HG03097 (cell line): Measurements from ENCODE around the gene EIF3K.

Experiments used
- ATAC-seq: cut with Tn5 transposase; IDR thresholded peaks from one replicate; pipeline ENCODE4 v1.9.1; 2021; ENCODE audit not compliant: unreplicated experiment, low FRiP score

EIF3K gene

GRCh38 chr19:38665219-38665931 is 46.4 kb downstream of the EIF3K start:
- no peak for ATAC-seq

DNA sequence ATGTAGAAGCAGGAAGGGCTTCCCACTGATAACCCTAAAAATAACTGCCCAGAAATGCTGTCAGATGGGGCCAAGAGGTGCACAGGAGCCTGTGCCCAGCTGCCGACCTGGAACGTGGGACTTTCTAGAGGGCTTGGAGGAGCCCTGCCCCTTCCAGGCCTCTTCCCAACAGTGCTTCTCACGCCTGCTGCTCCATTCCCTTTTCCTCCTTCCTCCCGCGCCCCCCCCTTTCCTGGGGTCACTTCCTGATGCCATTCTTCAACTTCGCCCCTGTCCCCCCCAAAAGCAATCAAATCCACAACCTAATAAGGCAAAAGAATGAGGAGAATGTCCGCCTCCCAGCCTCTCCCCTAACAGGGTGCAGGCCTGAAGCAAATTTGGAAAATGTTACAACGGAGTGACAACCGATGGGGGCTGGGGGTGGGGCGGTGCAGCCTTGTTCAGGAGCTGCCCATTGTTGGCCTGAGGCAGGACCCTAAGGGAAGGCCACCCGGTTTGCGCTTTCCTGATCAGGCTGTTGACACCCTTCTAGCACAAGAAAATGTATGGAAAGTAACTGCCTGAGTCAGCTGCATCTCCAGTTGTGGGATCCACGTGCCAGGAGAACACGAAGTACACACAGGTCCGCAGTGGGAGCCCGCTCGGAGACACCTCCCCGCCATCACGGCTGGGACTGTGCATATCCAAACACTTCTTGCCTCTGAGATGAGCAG is 47.1 kb downstream of the EIF3K start:
- ATAC-seq = no peak

DNA sequence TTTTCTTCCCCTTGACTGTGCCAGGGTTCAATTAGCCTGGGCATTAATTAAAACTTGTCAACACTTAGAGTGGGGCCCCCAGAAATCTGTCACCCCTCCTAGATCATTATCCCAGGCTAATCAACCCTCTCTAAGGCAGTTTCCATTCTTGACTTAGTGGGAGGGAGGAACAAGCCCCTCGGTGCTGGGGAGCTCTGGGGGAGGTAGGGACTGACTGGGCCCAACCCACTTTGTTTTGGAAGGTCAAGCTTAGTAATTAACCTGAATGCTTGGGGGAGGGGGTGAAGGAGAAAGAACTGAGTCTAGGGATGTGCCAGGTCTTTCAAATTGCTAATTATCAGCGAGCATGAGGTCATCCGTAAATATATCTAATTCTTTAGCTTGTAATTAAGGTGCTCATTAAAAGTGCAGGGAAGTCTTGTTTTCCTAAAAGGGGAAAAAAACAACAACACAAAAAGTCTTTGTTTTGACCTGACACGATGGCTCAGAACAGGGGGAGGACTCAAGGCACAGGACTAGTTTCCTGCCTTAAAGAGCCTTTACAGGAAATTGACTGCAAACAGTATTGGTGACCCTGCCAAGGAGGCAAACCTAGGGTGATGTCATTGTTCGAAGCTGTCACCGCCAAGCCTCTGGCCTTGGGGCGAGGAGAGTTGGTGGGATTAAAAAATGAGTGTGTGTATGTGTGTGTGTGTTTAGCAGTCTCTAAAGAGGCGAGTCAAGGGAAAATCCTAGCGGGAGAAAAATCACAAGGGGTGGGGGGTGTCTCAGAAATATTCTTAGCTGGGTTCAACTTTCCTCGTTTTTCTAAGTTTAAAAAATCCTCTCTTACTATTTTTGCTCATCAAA is 47.9 kb downstream of the EIF3K start:
- no peak for ATAC-seq

- ATAC-seq = no peak
Observed at GRCh38 chr19:38667661-38668171, 48.7 kb downstream of the EIF3K start.

GRCh38 chr19:38669552-38669951 is 50.6 kb downstream of the EIF3K start:
- no peak for ATAC-seq

DNA sequence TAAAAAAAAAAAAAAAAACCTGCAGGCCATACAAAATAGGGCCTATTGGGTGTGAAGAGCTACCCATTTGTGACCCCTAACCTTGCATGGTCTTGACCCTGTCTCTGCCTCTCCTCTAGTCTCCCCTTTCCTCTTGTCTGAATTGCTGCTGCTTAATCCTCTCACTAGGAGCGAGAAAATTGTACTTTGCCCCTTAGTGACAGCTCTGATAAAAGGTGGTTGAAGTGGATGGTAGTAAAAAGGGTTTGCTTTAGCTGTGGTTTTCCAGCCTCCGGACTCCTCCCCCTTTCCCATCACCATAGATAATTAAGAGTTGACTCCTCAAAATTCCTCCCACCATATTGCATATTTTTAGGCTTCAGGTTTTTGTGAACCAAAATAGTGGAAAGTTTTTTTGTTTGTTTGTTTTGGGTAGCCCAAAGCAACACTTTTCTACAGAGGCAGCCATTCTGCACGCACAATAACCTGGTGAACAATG is 52.0 kb downstream of the EIF3K start:
- no peak for ATAC-seq

DNA sequence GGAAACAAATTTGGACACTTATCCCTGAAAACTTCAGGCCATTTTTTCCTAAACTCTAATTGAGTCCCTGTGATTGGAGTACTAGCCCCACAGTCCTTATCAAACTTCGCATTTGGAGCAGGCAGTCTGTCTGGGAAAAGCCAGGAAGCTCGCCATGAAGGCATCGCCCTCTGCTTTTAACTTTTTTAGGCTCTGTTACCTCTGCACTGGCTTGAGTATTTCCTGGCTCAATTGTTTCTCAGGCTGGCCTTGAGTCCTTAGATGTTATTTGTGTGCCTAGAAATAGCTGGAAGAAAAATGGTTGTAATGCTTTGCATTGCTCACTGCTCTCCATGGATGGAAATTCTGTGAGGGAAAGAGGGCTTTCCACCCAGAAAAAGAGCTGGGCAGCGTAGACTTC is 52.7 kb downstream of the EIF3K start:
- no peak for ATAC-seq

- no peak for ATAC-seq
Observed at GRCh38 chr19:38673030-38673429, 54.0 kb downstream of the EIF3K start.

GRCh38 chr19:38674388-38675171 is 55.6 kb downstream of the EIF3K start:
- ATAC-seq = no peak

DNA sequence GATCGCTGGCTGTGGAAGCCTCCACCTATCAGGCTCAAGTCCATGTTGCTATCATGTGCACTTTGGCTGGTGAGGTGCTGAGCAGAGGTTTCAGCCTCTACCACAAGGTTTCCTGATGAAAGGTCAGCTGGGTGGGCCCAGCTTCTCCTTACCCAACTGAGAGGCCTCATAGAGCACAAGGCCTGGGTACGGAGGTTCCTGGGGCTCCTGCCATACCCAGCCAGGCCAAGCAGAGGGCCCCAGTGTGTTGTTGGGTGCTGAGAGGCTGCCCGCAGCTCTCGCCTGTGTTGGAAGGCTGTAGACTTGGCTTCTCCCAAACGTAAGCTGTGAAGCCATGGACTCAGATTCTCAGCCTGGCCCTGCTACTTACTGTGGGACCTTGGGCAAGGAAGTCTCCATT is 56.6 kb downstream of the EIF3K start:
- no peak for ATAC-seq

- no peak for ATAC-seq
Observed at GRCh38 chr19:38676023-38676877, 57.3 kb downstream of the EIF3K start.

GRCh38 chr19:38676878-38677646 is 58.1 kb downstream of the EIF3K start:
- no peak for ATAC-seq

- no peak for ATAC-seq
Observed at GRCh38 chr19:38678217-38678890, 59.4 kb downstream of the EIF3K start.

GRCh38 chr19:38678891-38679494 is 60.0 kb downstream of the EIF3K start:
- no peak for ATAC-seq

DNA sequence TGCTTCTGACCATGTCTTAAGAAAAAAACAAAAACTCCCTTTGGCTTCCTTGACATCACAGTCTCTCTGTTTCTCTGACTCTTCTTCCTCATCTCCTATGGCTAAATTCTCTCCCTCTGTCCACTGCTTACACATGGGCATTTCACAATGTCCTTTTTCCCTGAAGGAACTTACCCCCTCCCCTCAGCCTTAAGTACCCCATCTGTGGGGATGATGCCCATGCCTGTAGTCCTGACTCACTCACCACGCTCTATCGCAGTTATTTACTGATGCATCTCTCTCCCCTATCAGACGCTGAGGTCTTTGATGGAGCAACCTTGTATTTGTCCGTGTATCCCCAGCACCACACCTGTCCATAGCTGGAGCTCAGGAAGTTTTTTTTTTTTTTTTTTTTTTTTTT is 60.9 kb downstream of the EIF3K start:
- no peak for ATAC-seq

DNA sequence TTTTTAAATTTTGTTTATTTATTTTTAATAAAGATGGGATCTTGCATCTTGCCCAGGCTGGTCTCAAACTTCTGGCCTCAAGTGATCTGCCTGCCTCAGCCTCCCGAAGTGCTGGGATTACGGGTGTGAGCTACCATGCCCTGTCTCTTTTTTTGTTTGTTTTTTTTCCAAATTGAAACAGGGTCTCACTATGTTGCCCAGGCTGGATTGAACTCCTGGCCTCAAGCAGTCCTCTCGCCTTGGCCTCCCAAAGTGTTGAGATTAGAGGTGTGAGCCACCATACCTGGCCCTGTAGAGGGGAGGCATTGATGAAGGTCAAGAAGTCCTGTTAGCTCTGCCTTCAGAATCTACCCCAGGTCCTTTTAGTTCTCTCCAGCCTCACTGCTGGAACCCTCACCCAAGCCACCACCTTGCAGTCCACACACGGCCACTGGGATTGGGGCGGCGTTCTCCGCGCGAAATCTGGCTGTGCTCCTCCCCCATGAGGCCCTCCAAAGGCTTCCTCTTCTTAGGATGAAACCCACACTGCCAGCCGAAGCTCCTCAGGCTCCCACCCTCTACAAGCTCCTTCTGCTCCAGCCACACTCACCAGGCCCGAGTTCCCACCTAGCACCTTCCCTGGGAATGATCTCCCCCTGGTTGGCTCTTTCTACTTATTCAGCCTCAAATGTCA is 63.3 kb downstream of the EIF3K start:
- ATAC-seq = no peak

GRCh38 chr19:38682872-38683392 is 63.9 kb downstream of the EIF3K start:
- no peak for ATAC-seq
